Fibroblast of skin of right quadriceps (primary cell): ENCODE results near the gene DNAAF5.
"Not testable (repeated sequence)": the region's sequence is repeated elsewhere in the genome, so short reads cannot be mapped to it uniquely, and the experiment has no call there.

Experiments
- DNase-seq: peaks from one replicate; pipeline ENCODE4 v3.0.0-alpha.2; 2013

Gene DNAAF5

DNA sequence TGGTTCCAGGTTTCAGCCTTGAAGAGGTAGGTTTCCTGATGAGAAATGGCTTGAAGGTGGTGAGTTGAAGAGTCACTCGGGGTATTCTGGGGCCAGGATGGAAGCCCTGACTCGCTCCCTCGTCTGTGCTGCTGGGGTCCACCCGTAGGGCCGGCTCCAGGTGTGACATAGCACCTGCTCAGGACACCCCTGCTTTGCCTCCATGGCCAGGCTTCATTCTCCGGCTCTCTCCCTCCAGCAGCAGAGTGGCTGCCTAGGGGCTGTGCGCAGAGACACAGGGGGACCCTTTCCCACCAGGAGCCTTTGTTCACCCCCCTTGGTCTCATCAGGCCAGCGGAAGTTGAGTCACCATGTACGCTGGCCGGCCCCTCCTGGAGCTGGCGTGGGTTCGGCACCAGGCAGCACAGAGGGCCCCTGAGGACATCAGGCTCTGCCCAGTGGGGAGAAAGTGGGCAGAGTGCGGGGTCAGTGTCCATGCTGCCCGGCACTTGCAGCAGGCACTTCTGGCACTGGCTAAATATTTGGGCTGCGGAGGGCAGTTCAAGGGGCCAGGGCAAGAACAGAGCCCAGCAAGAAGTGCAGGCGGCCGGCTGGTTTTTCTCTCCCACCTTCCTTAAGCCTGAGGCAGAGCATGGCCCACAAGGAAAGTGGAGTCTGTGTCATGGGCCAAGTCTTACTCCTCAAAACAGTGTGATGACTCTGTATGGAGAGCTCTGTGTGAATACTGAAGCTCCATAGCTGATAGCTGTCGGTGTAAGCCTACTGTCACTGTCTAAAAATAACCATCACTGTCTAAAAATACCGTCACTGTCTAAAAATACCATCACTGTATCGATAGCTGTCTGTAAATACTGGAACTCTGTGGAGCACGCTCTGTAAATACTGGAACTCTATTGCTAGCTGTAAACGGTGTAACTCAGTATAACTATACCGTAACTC is 4.3 kb downstream of the DNAAF5 start:
- DNase-seq, result no peak

GRCh38 chr7:731440-732085 is 5.1 kb downstream of the DNAAF5 start:
- DNase-seq, result no peak

DNA sequence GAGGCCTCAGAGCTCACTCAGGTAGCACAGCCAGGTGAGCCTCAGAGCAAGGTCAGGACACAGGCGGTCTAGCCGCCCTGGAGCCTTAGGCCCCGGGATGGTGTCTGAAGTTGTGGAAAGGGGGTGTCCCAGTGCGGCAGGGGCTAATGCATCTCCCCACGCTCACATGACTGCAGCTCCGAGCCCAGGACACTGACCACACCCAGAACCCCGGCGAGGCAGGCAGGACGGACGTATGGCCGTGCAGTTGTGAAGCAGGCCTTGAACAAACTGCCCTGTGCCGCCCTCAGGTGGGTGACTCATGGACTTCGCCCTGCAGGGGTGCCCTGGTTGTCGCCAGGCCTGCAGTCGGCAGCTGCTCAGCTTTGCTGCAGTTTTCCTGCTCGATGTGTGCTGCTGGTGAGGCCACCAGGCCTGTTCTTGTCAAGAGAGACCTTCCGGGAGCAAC is 5.6 kb downstream of the DNAAF5 start:
- DNase-seq, result no peak

DNA sequence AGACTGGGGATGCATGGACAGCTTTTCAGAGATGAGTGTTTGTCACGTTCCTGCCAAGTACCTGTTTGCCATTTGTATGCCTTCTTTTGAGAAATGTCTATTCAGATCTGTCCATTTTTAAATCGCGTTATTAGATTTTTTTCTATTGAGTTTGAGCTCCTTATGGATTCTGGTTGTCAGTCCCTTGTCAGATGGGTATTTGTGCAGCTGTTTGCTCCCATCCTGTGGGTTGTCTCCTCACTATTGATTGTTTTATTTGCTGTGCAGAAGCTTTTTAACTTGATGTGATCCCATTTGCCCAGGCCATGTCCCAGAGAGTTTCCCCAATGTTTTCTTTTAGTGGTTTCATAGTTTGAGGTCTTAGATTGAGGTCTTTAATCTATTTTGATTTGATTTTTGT is 6.1 kb downstream of the DNAAF5 start:
- DNase-seq, result no peak

DNA sequence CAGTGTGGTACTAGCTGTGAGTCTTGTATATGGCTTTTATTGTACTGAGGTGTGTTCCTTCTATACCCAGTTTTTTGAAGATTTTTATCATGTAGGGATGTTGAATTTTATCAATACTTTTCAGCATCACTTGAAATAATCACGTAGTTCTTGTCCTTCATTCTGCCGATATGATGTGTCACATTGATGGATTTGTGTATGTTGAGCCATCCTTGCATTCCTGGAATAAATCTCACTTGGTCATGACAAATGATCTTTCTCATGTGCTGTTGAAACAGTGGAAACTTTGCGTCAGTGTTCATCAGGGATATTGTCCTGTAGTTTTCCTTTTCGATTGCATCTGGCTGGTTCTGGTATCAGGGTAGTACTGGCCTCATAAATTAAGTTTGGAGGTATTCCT is 7.7 kb downstream of the DNAAF5 start:
- DNase-seq, result no peak

DNA sequence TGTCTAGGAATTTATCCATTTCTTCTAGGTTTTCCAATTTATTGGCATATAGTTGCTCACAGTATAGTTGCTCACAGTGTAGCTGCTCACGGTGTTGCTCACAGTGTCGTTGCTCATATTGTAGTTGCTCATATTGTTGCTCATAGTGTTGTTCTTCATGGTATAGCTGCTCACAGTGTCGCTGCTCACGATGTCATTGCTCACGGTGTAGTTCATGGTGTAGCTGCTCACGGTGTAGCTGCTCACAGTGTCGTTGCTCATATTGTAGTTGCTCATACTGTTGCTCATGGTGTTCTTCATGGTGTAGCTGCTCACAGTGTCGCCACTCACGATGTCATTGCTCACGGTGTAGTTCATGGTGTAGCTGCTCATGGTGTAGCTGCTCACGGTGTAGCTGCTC is 8.3 kb downstream of the DNAAF5 start:
- DNase-seq, result no peak

DNA sequence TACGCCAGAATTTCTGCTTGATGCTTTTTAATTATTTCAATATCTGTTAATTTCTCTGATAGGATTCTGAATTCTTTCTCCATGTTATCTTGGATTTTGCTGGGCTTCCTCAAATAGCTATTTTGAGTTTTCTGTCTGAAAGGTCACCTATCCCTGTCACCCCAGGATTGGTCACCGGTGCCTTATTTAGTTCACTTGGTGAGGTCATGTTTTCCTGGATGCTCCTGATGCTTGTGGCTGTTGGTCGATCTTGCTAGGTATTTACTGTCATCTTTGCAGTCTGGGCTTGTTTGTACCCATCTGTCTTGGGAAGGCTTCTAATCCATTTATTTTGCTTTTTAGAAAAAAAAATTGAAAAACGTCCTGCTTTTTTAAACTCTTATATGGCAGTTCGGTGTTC is 11.7 kb downstream of the DNAAF5 start:
- no peak for DNase-seq

DNA sequence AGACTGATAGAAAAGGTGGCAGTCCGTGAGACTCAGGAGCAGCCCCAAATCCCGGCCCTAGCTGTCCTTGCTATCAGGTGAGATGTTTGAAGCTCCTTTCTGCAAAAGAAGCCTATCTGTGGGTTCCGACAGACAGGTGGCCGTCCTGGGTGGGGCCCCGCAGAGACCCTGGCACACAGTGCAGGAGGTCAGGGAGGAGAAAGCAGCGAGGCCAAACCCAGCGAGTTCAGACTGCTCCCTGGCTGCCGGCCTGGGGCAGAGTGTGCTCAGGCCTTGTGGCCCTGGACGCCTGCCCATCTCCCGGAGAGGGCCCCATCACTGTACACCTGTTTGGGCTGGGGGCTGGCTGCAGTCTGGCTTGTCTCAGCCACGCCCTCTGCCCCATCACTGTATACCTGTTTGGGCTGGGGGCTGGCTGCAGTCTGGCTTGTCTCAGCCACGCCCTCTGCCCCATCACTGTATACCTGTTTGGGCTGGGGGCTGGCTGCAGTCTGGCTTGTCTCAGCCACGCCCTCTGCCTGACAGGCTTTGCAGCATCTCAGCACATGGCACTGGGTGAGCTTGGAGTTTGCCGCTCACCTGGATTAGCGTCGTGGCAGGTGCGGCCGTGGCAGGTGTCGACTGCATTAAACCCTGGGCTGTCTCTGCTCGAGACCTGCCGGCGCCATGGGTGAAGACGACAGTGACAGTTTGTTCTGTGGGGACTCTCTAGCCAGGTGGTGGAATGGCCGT is 12.4 kb downstream of the DNAAF5 start:
- no peak for DNase-seq

DNA sequence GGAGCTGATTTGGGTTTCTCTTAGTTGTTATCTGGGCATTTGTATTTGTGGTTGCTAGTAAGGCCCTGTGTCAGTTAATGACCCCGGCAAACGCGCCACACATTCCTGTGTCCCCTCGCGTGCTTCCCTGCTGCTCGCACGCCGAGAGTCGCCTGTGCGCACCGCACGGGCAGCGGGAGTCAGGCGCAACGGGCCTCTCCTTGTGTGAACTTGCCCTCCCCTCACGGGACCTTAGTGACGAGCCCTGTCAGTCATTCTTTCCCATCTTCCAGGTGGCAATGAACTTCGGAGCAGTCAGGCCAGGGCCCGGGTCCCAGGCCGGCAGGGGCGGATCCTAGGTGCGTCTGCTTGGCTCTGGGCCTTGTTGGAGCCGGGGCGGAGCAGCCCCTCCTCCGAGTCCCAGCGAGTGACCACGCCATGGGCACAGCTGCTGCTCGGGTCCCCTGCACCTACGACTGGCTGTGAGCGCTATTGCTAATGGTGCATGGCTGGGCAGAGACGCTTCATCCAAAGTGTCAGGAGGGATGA is 13.0 kb downstream of the DNAAF5 start:
- no peak for DNase-seq

- DNase-seq, result no peak
Observed at GRCh38 chr7:739983-740942, 13.8 kb downstream of the DNAAF5 start.

DNA sequence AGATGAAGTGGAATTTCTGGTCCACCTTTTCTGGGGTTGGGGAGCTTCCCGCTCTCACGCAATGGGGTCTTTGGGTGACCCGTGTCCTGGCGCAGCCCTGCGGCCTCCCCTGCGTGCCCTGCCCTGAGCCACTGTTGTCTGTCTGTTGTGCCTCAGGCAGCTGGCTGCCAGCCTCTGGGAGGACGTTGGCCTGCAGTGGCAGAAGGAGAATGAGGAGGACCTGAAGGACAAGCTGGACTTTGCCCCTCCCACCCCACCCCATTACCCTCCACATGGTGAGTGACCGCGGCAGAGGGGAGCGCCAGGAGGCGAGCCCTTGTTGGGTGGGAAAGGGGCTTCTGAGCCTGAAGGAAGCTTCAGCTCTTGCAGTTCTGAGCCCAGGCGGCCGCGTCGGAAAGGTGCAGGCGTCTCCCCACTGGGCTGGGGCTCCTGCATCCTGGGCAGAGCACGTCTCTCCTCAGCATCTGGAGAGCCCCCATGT is 14.7 kb downstream of the DNAAF5 start:
- DNase-seq, result no peak

DNA sequence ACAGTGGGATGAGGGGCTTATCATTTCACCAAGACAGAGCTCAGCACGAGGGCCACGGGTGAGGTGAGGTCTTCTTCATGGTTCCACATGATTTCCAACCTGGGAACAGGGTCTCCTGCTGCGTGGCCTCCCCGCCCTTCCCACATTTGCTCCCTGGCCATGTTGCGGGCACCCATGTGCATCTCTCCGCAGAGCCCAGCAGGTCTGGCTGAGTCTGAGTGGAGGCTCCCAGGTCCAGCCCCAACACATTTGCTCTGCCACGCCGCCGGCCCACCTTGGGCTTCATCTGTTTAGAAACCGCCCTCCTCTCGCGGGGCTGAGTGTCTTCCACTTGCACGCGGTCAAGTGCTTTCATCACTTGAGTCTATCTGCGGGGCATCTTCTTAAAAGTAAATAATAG is 15.4 kb downstream of the DNAAF5 start:
- DNase-seq, result no peak

DNA sequence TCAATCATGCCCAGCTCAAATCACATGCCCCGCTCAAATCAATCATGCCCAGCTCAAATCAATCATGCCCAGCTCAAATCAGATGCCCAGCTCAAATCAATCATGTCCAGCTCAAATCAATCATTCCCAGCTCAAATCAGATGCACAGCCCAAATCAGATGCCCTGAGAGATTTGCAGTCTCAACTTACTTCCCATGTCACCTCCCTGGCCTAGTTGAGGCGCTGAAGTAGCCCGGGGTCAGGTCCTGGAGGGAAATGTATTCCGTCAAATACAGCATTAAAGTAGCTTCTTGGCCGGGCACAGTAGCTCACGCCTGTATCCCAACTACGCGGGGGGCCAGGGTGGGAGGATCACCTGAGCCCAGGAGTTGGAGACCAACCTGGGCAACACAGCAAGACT is 16.3 kb downstream of the DNAAF5 start:
- no peak for DNase-seq

- not testable (repeated sequence) for DNase-seq
Observed at GRCh38 chr7:743341-744127, 17.0 kb downstream of the DNAAF5 start.

DNA sequence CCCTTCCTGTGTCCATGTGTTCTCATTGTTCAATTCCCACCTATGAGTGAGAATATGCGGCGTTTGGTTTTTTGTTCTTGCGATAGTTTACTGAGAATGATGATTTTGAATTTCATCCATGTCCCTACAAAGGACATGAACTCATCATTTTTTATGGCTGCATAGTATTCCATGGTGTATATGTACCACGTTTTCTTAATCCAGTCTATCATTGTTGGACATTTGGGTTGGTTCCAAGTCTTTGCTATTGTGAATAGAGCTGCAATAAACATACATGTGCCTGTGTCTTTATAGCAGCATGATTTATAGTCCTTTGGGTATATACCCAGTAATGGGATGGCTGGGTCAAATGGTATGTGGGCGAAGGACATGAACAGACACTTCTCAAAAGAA is 17.6 kb downstream of the DNAAF5 start:
- not testable (repeated sequence) for DNase-seq

DNA sequence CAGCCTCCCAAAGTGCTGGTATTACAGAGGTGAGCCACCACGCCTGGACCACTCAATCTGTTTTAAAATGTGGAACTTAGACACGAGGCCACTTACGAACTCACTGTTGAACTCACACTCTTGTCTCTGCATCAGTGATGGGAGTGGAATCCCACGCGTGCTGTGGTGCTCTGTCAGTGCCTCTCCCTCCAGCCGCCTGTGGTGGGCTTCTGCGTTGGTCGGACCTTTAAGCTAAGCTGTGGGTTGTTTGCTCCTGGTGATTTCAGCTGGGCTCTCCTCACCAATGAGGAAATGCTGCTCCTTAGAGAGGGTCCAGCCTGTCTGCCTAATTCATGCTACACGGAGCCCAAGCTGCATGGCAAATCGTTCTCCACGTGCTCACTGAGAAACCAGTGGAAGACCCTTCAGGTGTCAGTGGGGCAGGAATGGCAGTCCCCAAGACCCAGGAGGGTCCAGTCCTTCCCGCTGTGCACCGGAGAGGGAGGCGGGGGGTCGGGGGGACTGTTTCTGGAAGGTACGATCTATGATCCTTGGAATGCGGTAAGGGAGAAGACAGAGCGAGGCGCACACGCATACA is 18.4 kb downstream of the DNAAF5 start:
- no peak for DNase-seq

- no peak for DNase-seq
Observed at GRCh38 chr7:745431-746154, 19.1 kb downstream of the DNAAF5 start.

- DNase-seq, result no peak
Observed at GRCh38 chr7:746155-747061, 19.9 kb downstream of the DNAAF5 start.

GRCh38 chr7:747186-747585 is 20.7 kb downstream of the DNAAF5 start:
- DNase-seq, result no peak
